Prostate gland (tissue), 2 donors: ENCODE measurements around the gene LSM4.

ENCODE experiments used
- POLR2A ChIP-seq: fragments of 450-650 bp; IDR thresholded peaks from one replicate; pipeline ENCODE4 v1.6.1; 2016; ENCODE audit warnings: antibody characterized with exemption, mild to moderate bottlenecking
- POLR2AphosphoS5 ChIP-seq: sonication (generic); formaldehyde crosslinking; IDR thresholded peaks from one replicate; pipeline ENCODE4 v1.6.1; 2017; ENCODE audit warnings: antibody characterized with exemption
- TF ChIP-seq, protein P1 (sequence below), 4 experiments: fragments of 200-600 bp in 2 of 4; fragments of 450-650 bp in 2 of 4; sonication (generic) in 2 of 4; IDR thresholded peaks; 1 replicate in 3 of 4; 2 replicates in 1 of 4; pipeline ENCODE4 v1.5.1; 2016 to 2019; ENCODE audit warnings: antibody characterized with exemption in 4 of 4, mild to moderate bottlenecking in 2 of 4, moderate library complexity in 2 of 4

DNA sequence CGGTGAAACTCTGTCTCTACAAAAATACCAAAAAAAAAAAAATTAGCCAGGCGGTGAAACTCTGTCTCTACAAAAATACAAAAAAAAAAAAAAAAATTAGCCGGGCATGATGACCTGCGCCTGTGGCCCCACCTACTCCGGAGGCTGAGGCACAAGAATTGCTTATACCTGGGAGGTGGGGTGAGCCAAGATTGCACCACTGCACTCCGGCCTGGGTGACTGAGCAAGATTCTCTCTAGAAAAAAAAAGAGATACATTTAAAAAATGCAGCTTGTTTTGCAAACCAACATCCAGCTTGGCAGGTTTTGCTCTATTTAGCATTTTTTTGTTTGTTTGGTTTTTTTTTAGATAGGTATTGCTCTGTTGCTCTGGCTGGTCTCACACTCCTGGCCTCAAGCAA, 10.8 kb upstream of the LSM4 start:
- TF ChIP-seq, protein P1, sequence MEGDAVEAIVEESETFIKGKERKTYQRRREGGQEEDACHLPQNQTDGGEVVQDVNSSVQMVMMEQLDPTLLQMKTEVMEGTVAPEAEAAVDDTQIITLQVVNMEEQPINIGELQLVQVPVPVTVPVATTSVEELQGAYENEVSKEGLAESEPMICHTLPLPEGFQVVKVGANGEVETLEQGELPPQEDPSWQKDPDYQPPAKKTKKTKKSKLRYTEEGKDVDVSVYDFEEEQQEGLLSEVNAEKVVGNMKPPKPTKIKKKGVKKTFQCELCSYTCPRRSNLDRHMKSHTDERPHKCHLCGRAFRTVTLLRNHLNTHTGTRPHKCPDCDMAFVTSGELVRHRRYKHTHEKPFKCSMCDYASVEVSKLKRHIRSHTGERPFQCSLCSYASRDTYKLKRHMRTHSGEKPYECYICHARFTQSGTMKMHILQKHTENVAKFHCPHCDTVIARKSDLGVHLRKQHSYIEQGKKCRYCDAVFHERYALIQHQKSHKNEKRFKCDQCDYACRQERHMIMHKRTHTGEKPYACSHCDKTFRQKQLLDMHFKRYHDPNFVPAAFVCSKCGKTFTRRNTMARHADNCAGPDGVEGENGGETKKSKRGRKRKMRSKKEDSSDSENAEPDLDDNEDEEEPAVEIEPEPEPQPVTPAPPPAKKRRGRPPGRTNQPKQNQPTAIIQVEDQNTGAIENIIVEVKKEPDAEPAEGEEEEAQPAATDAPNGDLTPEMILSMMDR (IDR thresholded peaks at IDR 0.05) = no peak
- TF ChIP-seq POLR2AphosphoS5 (no peak), POLR2A (no peak)
